Panc1 (cell line): ENCODE results near the gene NELL2.

Source experiments
- POLR2AphosphoS5 ChIP-seq: IDR thresholded peaks from 2 replicates; pipeline ENCODE4 v1.6.1; 2012; ENCODE audit warnings: mild to moderate bottlenecking, low read depth, low read length, moderate library complexity
- SIN3A ChIP-seq: IDR thresholded peaks from 2 replicates; pipeline ENCODE4 v1.6.1; 2012; ENCODE audit warnings: low read depth, mild to moderate bottlenecking, low read length, moderate library complexity, borderline replicate concordance; ENCODE audit not compliant: insufficient read depth
- TCF7L2 ChIP-seq: IDR thresholded peaks from 2 replicates; pipeline ENCODE4 v1.6.1; 2011; ENCODE audit warnings: mild to moderate bottlenecking, low read depth, low read length, inconsistent platforms
- TF ChIP-seq, protein P1 (sequence below): fragments of 450-650 bp; IDR thresholded peaks from 2 replicates; pipeline ENCODE4 v1.5.1; 2017; ENCODE audit warnings: mild to moderate bottlenecking
- TF ChIP-seq, protein P2 (sequence below), 2 experiments: IDR thresholded peaks; 2 replicates each; pipeline ENCODE4 v1.6.1; 2011 to 2012; ENCODE audit warnings: low read depth in 2 of 2, control low read depth in 1 of 2, low read length in 1 of 2, mild to moderate bottlenecking in 1 of 2, moderate library complexity in 1 of 2; ENCODE audit not compliant: insufficient read depth in 1 of 2

DNA sequence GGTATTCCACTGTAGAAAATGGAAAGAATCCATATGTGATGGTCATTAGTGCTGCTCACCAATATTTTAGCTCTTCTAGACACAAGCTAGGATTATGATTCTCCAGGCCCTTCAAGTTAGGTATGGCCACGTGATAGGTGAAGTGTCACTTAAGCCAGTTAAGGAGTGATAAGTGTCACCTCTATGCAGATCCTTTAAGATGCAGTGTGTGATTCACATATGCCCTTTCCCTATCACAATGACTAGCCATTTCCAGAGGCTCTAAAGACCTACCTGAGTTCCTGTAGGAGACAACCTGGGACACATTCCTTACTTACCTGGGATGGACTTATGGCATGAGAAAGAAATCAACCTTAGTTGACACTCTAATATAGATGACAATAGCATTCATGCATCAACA is 343.2 kb downstream of the NELL2 start:
- TF ChIP-seq, protein P1, sequence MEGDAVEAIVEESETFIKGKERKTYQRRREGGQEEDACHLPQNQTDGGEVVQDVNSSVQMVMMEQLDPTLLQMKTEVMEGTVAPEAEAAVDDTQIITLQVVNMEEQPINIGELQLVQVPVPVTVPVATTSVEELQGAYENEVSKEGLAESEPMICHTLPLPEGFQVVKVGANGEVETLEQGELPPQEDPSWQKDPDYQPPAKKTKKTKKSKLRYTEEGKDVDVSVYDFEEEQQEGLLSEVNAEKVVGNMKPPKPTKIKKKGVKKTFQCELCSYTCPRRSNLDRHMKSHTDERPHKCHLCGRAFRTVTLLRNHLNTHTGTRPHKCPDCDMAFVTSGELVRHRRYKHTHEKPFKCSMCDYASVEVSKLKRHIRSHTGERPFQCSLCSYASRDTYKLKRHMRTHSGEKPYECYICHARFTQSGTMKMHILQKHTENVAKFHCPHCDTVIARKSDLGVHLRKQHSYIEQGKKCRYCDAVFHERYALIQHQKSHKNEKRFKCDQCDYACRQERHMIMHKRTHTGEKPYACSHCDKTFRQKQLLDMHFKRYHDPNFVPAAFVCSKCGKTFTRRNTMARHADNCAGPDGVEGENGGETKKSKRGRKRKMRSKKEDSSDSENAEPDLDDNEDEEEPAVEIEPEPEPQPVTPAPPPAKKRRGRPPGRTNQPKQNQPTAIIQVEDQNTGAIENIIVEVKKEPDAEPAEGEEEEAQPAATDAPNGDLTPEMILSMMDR: no peak
- TF ChIP-seq, protein P2, sequence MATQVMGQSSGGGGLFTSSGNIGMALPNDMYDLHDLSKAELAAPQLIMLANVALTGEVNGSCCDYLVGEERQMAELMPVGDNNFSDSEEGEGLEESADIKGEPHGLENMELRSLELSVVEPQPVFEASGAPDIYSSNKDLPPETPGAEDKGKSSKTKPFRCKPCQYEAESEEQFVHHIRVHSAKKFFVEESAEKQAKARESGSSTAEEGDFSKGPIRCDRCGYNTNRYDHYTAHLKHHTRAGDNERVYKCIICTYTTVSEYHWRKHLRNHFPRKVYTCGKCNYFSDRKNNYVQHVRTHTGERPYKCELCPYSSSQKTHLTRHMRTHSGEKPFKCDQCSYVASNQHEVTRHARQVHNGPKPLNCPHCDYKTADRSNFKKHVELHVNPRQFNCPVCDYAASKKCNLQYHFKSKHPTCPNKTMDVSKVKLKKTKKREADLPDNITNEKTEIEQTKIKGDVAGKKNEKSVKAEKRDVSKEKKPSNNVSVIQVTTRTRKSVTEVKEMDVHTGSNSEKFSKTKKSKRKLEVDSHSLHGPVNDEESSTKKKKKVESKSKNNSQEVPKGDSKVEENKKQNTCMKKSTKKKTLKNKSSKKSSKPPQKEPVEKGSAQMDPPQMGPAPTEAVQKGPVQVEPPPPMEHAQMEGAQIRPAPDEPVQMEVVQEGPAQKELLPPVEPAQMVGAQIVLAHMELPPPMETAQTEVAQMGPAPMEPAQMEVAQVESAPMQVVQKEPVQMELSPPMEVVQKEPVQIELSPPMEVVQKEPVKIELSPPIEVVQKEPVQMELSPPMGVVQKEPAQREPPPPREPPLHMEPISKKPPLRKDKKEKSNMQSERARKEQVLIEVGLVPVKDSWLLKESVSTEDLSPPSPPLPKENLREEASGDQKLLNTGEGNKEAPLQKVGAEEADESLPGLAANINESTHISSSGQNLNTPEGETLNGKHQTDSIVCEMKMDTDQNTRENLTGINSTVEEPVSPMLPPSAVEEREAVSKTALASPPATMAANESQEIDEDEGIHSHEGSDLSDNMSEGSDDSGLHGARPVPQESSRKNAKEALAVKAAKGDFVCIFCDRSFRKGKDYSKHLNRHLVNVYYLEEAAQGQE (IDR thresholded peaks at IDR 0.05; ENCODE audit: insufficient read depth in 1 of 2, low read depth in 2 of 2, low read length in 1 of 2): no peak
- TF ChIP-seq TCF7L2 (no peak), POLR2AphosphoS5 (no peak), SIN3A (no peak)
